ENCODE results near the gene P3H4. TPM values are rescaled to one million over a fixed set of nuclear protein-coding genes. Genes with fewer than 3 reads are reported as not detected.

The P3H4 gene
- total and polyA plus RNA-seq, 10 of the 15 experiments (the other 5 are each of a cell fraction or from before 2014, with no cell fraction given): 0.32 to 1.1 (median 0.64) TPM; not detected in 1

DNA sequence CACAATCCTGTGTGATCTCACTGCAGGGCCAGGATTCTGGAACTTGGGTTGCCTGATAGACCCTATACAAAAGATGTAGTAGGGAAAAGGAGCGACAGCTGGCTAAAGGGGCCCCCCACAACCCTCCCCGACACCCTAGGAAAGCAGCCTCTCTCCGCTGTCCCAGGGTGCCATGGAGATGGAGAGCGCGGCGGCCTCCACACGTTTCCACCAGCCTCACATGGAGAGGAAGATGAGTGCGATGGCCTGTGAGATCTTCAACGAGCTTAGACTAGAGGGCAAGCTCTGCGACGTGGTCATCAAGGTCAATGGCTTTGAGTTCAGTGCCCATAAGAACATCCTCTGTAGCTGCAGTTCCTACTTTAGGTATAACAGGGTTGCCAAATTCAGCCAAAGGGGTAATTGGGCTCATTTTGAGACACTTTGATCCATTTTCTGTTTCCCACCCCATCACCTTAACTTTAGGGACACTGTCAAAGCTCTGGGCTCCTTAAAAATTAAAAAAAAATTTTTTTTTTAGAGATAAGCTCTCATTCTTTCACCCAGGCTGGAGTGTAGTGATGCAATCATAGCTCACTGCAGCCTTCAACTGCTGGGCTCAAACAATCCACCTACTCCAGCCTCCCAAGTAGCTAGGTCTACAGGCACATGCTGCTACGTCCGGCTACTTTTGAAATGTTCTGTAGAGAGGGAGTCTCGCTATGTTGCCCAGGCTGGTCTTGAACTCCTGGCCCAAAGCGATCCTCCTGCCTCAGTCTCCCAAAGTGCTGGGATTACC is 26.2 kb upstream of the P3H4 start, which contains the start of gene KLHL10:
TSS of gene KLHL10 (plus strand) at position 65 of the 778 bp plus-strand sequence. CDS start at position 173, 108 bp downstream.
- BruUV-seq (replicated peaks): no TSS peak
- ChIA-PET RAD21 (ENCODE audit: unreplicated experiment) (interaction anchor here (1.0 kb wide), 1 partner anchor 12 kb away, joined by 5 read pairs; no protein-coding TSS in a partner anchor), SMC1A (ENCODE audit: uncharacterized antibody, unreplicated experiment) (interaction anchor here (1.4 to 1.9 kb wide), 2 partner anchors 10 to 12 kb away, joined by 5 to 9 read pairs; no protein-coding TSS in a partner anchor), POLR2A (interaction anchor here (0.5 to 1.0 kb wide), 5 partner anchors 10 to 94 kb away, joined by 3 to 4 read pairs (median 3); no protein-coding TSS in a partner anchor), CTCF (interaction anchor here (0.9 to 1.4 kb wide), 2 partner anchors 12 to 27 kb away, joined by 3 to 4 read pairs; partner anchors contain the start of gene P3H4)
- Histone ChIP-seq H3K27ac (ENCODE audit: control insufficient read depth, insufficient read depth) (no peak within 1 kb of the TSS), H3K4me3 (peak within 1 kb of the TSS; percentile 92; the same call in 1 of the 2 replicates), H3K36me3 (ENCODE audit: control insufficient read depth in 2 of 2, insufficient read depth in 2 of 2, low read length in 1 of 2) (no peaks in the 10 kb centered on the region), H3K27me3 (replicated peaks in 1 of 2; ENCODE audit: control insufficient read depth in 2 of 2, insufficient read depth in 2 of 2, low read length in 1 of 2) (no peaks in the 10 kb centered on the region), H3K4me1 (ENCODE audit: control insufficient read depth, insufficient read depth, low read length) (peaks cover 9% of the 10 kb centered on the region; the same call in 1 of the 2 replicates), H3K9ac (ENCODE audit: control insufficient read depth, insufficient read depth, low read length) (no peak within 1 kb of the TSS), H3K9me3 (replicated peaks; ENCODE audit: control insufficient read depth, insufficient read depth, low read length) (no peaks in the 10 kb centered on the region), H4K20me1 (ENCODE audit: control insufficient read depth, insufficient read depth) (no peaks in the 10 kb centered on the region), H2AFZ (ENCODE audit: control insufficient read depth, low read depth, low read length) (peak within 1 kb of the TSS; percentile 73), H3K4me2 (ENCODE audit: control insufficient read depth, insufficient read depth) (peak within 1 kb of the TSS; percentile 78), H3K79me2 (ENCODE audit: control insufficient read depth, insufficient read depth, low read length) (peaks cover 2% of the 10 kb centered on the region)
- ATAC-seq (no peak), DNase-seq (ENCODE audit: low read depth, low spot score) (no peak), FAIRE-seq (no peak)
- intact Hi-C loops (cut with micrococcal nuclease; ENCODE audit: unreplicated experiment): no loop called here
- in situ Hi-C loops (cut with MboI): no loop called here
- 66% methylated on average over 15 of the region's 15 CpGs for WGBS (ENCODE audit: insufficient coverage, insufficient replicate concordance, low lambda C conversion rate, missing lambda C conversion rate)
- no peak for TF ChIP-seq PML (IDR thresholded peaks at IDR 0.05; ENCODE audit: low read length)
- TF ChIP-seq SUZ12 (IDR thresholded peaks at IDR 0.05; ENCODE audit: unreplicated experiment): no peak
- TF ChIP-seq SIX5 (IDR thresholded peaks at IDR 0.05; ENCODE audit: low read depth, low read length, severe bottlenecking): no peak
- no peak for TF ChIP-seq TCF3 (IDR thresholded peaks at IDR 0.05; ENCODE audit: borderline replicate concordance, insufficient read depth, low read depth, low read length)
- TF ChIP-seq TARDBP (IDR thresholded peaks at IDR 0.05; ENCODE audit: borderline replicate concordance): no peak
- TF ChIP-seq NFYB (IDR thresholded peaks at IDR 0.05; ENCODE audit: insufficient read depth, low read depth, low read length): no peak
- TF ChIP-seq BCLAF1 (IDR thresholded peaks at IDR 0.05): no peak
- TF ChIP-seq, protein P1, sequence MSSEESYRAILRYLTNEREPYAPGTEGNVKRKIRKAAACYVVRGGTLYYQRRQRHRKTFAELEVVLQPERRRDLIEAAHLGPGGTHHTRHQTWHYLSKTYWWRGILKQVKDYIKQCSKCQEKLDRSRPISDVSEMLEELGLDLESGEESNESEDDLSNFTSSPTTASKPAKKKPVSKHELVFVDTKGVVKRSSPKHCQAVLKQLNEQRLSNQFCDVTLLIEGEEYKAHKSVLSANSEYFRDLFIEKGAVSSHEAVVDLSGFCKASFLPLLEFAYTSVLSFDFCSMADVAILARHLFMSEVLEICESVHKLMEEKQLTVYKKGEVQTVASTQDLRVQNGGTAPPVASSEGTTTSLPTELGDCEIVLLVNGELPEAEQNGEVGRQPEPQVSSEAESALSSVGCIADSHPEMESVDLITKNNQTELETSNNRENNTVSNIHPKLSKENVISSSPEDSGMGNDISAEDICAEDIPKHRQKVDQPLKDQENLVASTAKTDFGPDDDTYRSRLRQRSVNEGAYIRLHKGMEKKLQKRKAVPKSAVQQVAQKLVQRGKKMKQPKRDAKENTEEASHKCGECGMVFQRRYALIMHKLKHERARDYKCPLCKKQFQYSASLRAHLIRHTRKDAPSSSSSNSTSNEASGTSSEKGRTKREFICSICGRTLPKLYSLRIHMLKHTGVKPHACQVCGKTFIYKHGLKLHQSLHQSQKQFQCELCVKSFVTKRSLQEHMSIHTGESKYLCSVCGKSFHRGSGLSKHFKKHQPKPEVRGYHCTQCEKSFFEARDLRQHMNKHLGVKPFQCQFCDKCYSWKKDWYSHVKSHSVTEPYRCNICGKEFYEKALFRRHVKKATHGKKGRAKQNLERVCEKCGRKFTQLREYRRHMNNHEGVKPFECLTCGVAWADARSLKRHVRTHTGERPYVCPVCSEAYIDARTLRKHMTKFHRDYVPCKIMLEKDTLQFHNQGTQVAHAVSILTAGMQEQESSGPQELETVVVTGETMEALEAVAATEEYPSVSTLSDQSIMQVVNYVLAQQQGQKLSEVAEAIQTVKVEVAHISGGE (CRISPR knock-in tag; IDR thresholded peaks at IDR 0.05): no peak
- TF ChIP-seq, protein P2, sequence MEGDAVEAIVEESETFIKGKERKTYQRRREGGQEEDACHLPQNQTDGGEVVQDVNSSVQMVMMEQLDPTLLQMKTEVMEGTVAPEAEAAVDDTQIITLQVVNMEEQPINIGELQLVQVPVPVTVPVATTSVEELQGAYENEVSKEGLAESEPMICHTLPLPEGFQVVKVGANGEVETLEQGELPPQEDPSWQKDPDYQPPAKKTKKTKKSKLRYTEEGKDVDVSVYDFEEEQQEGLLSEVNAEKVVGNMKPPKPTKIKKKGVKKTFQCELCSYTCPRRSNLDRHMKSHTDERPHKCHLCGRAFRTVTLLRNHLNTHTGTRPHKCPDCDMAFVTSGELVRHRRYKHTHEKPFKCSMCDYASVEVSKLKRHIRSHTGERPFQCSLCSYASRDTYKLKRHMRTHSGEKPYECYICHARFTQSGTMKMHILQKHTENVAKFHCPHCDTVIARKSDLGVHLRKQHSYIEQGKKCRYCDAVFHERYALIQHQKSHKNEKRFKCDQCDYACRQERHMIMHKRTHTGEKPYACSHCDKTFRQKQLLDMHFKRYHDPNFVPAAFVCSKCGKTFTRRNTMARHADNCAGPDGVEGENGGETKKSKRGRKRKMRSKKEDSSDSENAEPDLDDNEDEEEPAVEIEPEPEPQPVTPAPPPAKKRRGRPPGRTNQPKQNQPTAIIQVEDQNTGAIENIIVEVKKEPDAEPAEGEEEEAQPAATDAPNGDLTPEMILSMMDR (IDR thresholded peaks at IDR 0.05 in 2 of 3, conservative IDR thresholded peaks at IDR 0.05 in 1 of 3; ENCODE audit: control insufficient read depth in 2 of 3, extremely low read depth in 1 of 3, insufficient read depth in 1 of 3, low read depth in 3 of 3, low read length in 3 of 3): no peak
- no peak for TF ChIP-seq ZNF217 (IDR thresholded peaks at IDR 0.05)
- TF ChIP-seq ZBED1 (IDR thresholded peaks at IDR 0.05; ENCODE audit: borderline replicate concordance): no peak
- no peak for TF ChIP-seq BHLHE40 (IDR thresholded peaks at IDR 0.05; ENCODE audit: borderline replicate concordance in 1 of 2, low read depth in 2 of 2, low read length in 1 of 2)
- no peak for TF ChIP-seq HCFC1 (IDR thresholded peaks at IDR 0.05; ENCODE audit: low read length)
- no peak for TF ChIP-seq GATAD2B (conservative IDR thresholded peaks at IDR 0.05; ENCODE audit: low read depth)
- no peak for TF ChIP-seq MEF2A (IDR thresholded peaks at IDR 0.05; ENCODE audit: insufficient read depth, low read depth, low read length)

Measured in GM12878 (cell line).